ENCODE data around the gene PHC3.

- TF ChIP-seq POLR2AphosphoS5 (IDR thresholded peaks at IDR 0.05; ENCODE audit: low read depth, low read length) (no peak), TAF1 (IDR thresholded peaks at IDR 0.05; ENCODE audit: borderline replicate concordance, insufficient read depth, low read length) (no peak), SIN3A (IDR thresholded peaks at IDR 0.05; ENCODE audit: borderline replicate concordance, insufficient read depth, low read length) (no peak)
Measured at GRCh38 chr3:170109579-170110293, 71.8 kb downstream of the PHC3 start.
